Epidermal melanocyte (primary cell): Measurements from ENCODE around the gene RNU2-63P.
"Not testable (repeated sequence)": the region's sequence is repeated elsewhere in the genome, so short reads cannot be mapped to it uniquely, and the experiment has no call there.

Experiments
- DNase-seq: peaks from one replicate; pipeline ENCODE4 v3.0.0; 2011; ENCODE audit warnings: low spot score; ENCODE audit not compliant: insufficient read length

Gene RNU2-63P

DNA sequence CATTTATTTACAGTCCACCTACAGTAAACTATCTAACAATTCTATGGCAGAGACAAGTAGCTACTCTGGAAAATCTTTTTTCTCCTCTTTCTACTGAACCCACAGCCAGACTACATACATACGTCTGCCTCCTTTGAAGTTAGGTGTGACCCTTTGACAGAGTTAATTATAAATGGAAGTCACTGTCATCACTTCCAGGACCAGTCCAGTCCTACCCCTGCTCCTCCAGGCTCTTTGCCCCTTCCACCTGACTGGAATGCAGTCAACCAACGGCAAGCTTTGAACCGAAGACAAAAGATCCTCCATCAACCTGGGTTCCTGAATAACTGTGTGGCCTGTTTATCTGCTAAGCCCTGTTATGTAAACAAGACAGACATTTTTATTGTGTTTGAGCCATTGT, 35.2 kb downstream of the RNU2-63P start:
- not testable (repeated sequence) for DNase-seq

DNA sequence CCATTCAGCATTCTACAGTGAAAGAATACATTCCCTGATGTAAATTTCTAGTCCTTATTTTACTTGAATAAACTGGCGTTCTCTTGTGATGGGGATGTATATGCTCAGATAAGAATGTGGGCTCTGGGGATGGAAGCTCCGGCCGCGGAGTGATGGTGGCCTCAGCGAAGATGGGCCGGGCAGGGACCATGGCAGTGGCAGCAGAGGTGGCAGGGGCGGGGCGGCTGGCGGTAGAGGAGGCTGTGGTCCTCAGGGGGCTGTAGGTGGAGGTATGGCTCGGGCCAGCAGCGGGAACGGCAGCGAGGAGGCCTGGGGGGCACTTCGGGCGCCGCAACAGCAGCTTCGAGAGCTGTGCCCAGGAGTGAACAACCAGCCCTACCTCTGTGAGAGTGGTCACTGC, 44.0 kb downstream of the RNU2-63P start:
- DNase-seq: not testable (repeated sequence)
